HCT116 (cell line): ENCODE measurements around the gene DBF4. TPM values are rescaled to one million over a fixed set of nuclear protein-coding genes. Genes with fewer than 3 reads are reported as not detected.

Source experiments
- ATAC-seq: fragments of 200-7000 bp; cut with Tn5 transposase; 2 replicates; pipeline ENCODE4 v1.9.1; 2020; ENCODE audit warnings: mild to moderate bottlenecking, moderate library complexity
- BruUV-seq: library from RNA; stranded (reverse); fragments of 400-500 nt; replicated peaks from 2 replicates; lab custom pipeline; 2021; lab: Mats Ljungman, UMichigan
- CTCF ChIA-PET: fragments of 300-600 bp; sonication (Branson Sonifier 250); formaldehyde crosslinking; loops from one replicate; lab custom pipeline; 2021; ENCODE audit warnings: antibody characterized with exemption; lab: Charles Lee
- POLR2A ChIA-PET: fragments of 300-600, 350-600 bp; sonication (Branson Sonifier 250); formaldehyde crosslinking; loops from one replicate; lab custom pipeline; 2021; ENCODE audit warnings: antibody characterized with exemption; lab: Charles Lee
- RAD21 ChIA-PET, 2 experiments: fragments of 300-600 bp; sonication (Branson Sonifier 250); formaldehyde crosslinking; loops; one replicate each; lab custom pipeline; 2023; ENCODE audit warnings: low total read pairs in 2 of 2; ENCODE audit not compliant: uncharacterized antibody in 2 of 2, unreplicated experiment in 2 of 2, low non-redundant PET in 1 of 2; lab: Charles Lee
- DNase-seq: peaks from one replicate; pipeline ENCODE4 v3.0.0-alpha.2; 2010; ENCODE audit warnings: low read depth, low spot score
- H2AFZ ChIP-seq: fragments of 200-600 bp; shearing (Covaris generic), sonication (generic); 2 replicates; pipeline ENCODE4 v1.6.1; 2017; ENCODE audit warnings: low read depth, mixed run types, mixed read lengths, antibody characterized with exemption, low read length; ENCODE audit not compliant: poor library complexity, severe bottlenecking
- H3K27ac ChIP-seq: 2 replicates; pipeline ENCODE4 v1.5.1; 2012; ENCODE audit warnings: low read depth, low read length
- H3K27me3 ChIP-seq: fragments of 200-600 bp; sonication (generic); 2 replicates; pipeline ENCODE4 v1.6.1; 2016; ENCODE audit warnings: mixed run types, low read length, mixed read lengths; ENCODE audit not compliant: insufficient read depth
- H3K36me3 ChIP-seq, 2 experiments: fragments of 200-500 bp in 1 of 2; fragments of 200-600 bp in 1 of 2; sonication (Bioruptor generic) in 1 of 2; sonication (generic) in 1 of 2; 2 replicates each; pipeline versions ENCODE4 v1.5.1 to v1.6.1; 2014 to 2016; ENCODE audit warnings: low read length in 2 of 2, inconsistent platforms in 1 of 2, mixed read lengths in 1 of 2, mixed run types in 1 of 2; ENCODE audit not compliant: insufficient read depth in 2 of 2, control insufficient read depth in 1 of 2
- H3K4me1 ChIP-seq, 2 experiments: fragments of 200-600 bp in 1 of 2; sonication (generic) in 1 of 2; 2 replicates each; pipeline versions ENCODE4 v1.5.1 to v1.6.1; 2012 to 2017; ENCODE audit warnings: low read length in 2 of 2, inconsistent platforms in 1 of 2, mild to moderate bottlenecking in 1 of 2, mixed read lengths in 1 of 2, mixed run types in 1 of 2, moderate library complexity in 1 of 2; ENCODE audit not compliant: insufficient read depth in 2 of 2, control insufficient read depth in 1 of 2
- H3K4me2 ChIP-seq: fragments of 200-600 bp; sonication (generic); 2 replicates; pipeline ENCODE4 v1.6.1; 2017; ENCODE audit warnings: mixed run types, low read length, mixed read lengths
- H3K4me3 ChIP-seq, 2 experiments: fragments of 200-600 bp in 1 of 2; sonication (generic) in 1 of 2; replicated peaks in 1 of 2; 2 replicates each; pipeline ENCODE4 v1.5.1; 2011 to 2016; ENCODE audit warnings: low read length in 2 of 2, control low read depth in 1 of 2, low read depth in 1 of 2, mild to moderate bottlenecking in 1 of 2, mixed read lengths in 1 of 2, mixed run types in 1 of 2
- H3K79me2 ChIP-seq: fragments of 200-600 bp; sonication (generic); 2 replicates; pipeline ENCODE4 v1.6.1; 2017; ENCODE audit warnings: mild to moderate bottlenecking, mixed run types, low read length, moderate library complexity, mixed read lengths; ENCODE audit not compliant: insufficient read depth
- H3K9ac ChIP-seq: fragments of 200-600 bp; sonication (generic); 2 replicates; pipeline ENCODE4 v1.6.1; 2016; ENCODE audit warnings: low read length, mixed read lengths
- H3K9me2 ChIP-seq: fragments of 200-600 bp; sonication (generic), shearing (Covaris generic); 2 replicates; pipeline ENCODE4 v1.6.1; 2017; ENCODE audit warnings: mixed run types, mild to moderate bottlenecking, moderate library complexity; ENCODE audit not compliant: insufficient read depth
- H3K9me3 ChIP-seq, 2 experiments: fragments of 200-500 bp in 1 of 2; fragments of 200-600 bp in 1 of 2; sonication (Bioruptor generic) in 1 of 2; sonication (generic) in 1 of 2; 2 replicates each; pipeline ENCODE4 v1.6.1; 2014 to 2017; ENCODE audit warnings: low read length in 2 of 2, mixed read lengths in 2 of 2, inconsistent platforms in 1 of 2, low read depth in 1 of 2, mild to moderate bottlenecking in 1 of 2, mixed run types in 1 of 2, moderate library complexity in 1 of 2; ENCODE audit not compliant: control insufficient read depth in 1 of 2, insufficient read depth in 1 of 2
- H4K20me1 ChIP-seq: fragments of 200-600 bp; sonication (generic), shearing (Covaris generic); 2 replicates; pipeline ENCODE4 v1.6.1; 2017; ENCODE audit warnings: mixed run types, mild to moderate bottlenecking, moderate library complexity; ENCODE audit not compliant: insufficient read depth
- EGR1 ChIP-seq: IDR thresholded peaks from 2 replicates; pipeline ENCODE4 v1.6.1; 2012; ENCODE audit warnings: low read depth
- MAX ChIP-seq: IDR thresholded peaks from 2 replicates; pipeline ENCODE4 v1.6.1; 2012
- SRF ChIP-seq: IDR thresholded peaks from 2 replicates; pipeline ENCODE4 v1.6.1; 2012; ENCODE audit warnings: low read depth
- ZNF274 ChIP-seq: fragments of 200-500 bp; sonication (Bioruptor generic); IDR thresholded peaks from 2 replicates; pipeline ENCODE4 v1.6.1; 2014; ENCODE audit warnings: mild to moderate bottlenecking, low read depth, low read length, inconsistent platforms
- intact Hi-C: fragments of 100-400 bp; cut with micrococcal nuclease; formaldehyde crosslinking; loops from 2 replicates; pipeline ENCODE4 v1.10.0; 2022
- total RNA-seq: library from RNA; stranded (reverse); gene quantifications from one replicate; pipeline ENCODE4 v1.2.1, GENCODE V29; 2021; ENCODE audit not compliant: unreplicated experiment
- TF ChIP-seq, protein P1 (sequence below), 3 experiments: fragments of 200-600 bp in 1 of 3; sonication (generic) in 1 of 3; IDR thresholded peaks in 2 of 3; conservative IDR thresholded peaks in 1 of 3; 2 replicates each; pipeline ENCODE4 v1.5.1; 2012 to 2017; ENCODE audit warnings: low read depth in 2 of 3, low read length in 2 of 3, antibody characterized with exemption in 1 of 3, borderline replicate concordance in 1 of 3, control low read depth in 1 of 3, mild to moderate bottlenecking in 1 of 3, mixed read lengths in 1 of 3, mixed run types in 1 of 3, moderate library complexity in 1 of 3; ENCODE audit not compliant: insufficient read depth in 1 of 3

DBF4 gene
- total RNA-seq, 1 experiment from 2014 or later, result 62.2 TPM

DNA sequence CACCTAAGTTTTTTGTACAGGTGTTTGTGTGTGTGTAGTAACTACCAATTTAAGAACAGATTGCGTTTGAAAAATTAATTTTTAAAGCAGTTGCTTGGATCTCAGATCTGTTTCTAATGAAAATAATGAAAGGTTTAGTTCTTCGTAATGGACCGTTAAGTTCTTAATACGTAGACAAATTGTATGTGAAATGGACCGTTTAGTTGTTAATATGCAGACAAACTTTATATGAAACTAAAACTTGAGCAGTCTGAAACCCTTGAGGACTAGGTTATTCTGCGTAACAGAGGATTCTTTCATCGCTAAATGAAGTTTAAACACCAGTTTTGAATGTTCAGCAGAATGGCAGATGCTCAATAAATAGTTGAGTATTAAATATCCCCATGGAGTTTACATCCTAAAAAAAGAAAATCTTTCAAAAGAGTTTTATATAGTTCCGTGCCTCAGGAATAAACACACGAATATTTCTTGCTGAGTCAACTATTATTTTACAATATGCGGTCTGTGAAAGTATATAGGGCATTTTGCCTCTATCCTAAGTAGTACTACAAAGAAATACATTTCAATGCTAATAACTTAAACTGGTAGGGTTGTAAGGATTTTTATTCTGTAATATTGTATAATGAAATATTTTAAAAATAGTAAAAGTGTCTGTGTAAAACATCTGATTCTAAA lies 1.2 kb downstream of the DBF4 start:
- H3K4me3 ChIP-seq, result peak overlapping the region; percentile 75 to 80
- peaks cover 2 to 32% of the 10 kb centered on the region in 2 experiments; a peak in 3 of 4 replicates for H3K36me3 ChIP-seq
- peak overlapping the region; percentile 96 for H3K27ac ChIP-seq
- peaks cover 93% of the 10 kb centered on the region for H3K79me2 ChIP-seq
- TF ChIP-seq EGR1 (no peak), MAX (no peak), ZNF274 (no peak), SRF (no peak)
- TF ChIP-seq, protein P1, sequence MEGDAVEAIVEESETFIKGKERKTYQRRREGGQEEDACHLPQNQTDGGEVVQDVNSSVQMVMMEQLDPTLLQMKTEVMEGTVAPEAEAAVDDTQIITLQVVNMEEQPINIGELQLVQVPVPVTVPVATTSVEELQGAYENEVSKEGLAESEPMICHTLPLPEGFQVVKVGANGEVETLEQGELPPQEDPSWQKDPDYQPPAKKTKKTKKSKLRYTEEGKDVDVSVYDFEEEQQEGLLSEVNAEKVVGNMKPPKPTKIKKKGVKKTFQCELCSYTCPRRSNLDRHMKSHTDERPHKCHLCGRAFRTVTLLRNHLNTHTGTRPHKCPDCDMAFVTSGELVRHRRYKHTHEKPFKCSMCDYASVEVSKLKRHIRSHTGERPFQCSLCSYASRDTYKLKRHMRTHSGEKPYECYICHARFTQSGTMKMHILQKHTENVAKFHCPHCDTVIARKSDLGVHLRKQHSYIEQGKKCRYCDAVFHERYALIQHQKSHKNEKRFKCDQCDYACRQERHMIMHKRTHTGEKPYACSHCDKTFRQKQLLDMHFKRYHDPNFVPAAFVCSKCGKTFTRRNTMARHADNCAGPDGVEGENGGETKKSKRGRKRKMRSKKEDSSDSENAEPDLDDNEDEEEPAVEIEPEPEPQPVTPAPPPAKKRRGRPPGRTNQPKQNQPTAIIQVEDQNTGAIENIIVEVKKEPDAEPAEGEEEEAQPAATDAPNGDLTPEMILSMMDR (IDR thresholded peaks at IDR 0.05 in 2 of 3, conservative IDR thresholded peaks at IDR 0.05 in 1 of 3; ENCODE audit: borderline replicate concordance in 1 of 3, insufficient read depth in 1 of 3, low read depth in 2 of 3, low read length in 2 of 3), result no peak
- TF ChIP-seq, all 23 proteins: peak for 0
- Histone ChIP-seq H3K27me3 (no peaks in the 10 kb centered on the region), H3K9me3 (no peaks in the 10 kb centered on the region), H3K9me2 (no peaks in the 10 kb centered on the region), H3K9ac (peak overlapping the region; percentile 88), H3K4me2 (peak overlapping the region; percentile 85), H4K20me1 (peaks cover 4% of the 10 kb centered on the region; the same call in 1 of the 2 replicates), H3K4me1 (peaks cover 3 to 18% of the 10 kb centered on the region in 2 experiments; a peak in 3 of 4 replicates), H2AFZ (no peak overlapping the region)
- no TSS peak for BruUV-seq
- CTCF ChIA-PET, result no interaction called here
- POLR2A ChIA-PET, result no interaction called here
- ATAC-seq (no peak), DNase-seq (no peak)
- RAD21 ChIA-PET, result no interaction called here
- intact Hi-C loops, result no loop called here
